ENCODE results near the gene DYSF. TPM values are rescaled to one million over a fixed set of nuclear protein-coding genes. Genes with fewer than 3 reads are reported as not detected.

The DYSF gene
- total RNA-seq, 1 experiment from 2014 or later = 5.5 TPM

DNA sequence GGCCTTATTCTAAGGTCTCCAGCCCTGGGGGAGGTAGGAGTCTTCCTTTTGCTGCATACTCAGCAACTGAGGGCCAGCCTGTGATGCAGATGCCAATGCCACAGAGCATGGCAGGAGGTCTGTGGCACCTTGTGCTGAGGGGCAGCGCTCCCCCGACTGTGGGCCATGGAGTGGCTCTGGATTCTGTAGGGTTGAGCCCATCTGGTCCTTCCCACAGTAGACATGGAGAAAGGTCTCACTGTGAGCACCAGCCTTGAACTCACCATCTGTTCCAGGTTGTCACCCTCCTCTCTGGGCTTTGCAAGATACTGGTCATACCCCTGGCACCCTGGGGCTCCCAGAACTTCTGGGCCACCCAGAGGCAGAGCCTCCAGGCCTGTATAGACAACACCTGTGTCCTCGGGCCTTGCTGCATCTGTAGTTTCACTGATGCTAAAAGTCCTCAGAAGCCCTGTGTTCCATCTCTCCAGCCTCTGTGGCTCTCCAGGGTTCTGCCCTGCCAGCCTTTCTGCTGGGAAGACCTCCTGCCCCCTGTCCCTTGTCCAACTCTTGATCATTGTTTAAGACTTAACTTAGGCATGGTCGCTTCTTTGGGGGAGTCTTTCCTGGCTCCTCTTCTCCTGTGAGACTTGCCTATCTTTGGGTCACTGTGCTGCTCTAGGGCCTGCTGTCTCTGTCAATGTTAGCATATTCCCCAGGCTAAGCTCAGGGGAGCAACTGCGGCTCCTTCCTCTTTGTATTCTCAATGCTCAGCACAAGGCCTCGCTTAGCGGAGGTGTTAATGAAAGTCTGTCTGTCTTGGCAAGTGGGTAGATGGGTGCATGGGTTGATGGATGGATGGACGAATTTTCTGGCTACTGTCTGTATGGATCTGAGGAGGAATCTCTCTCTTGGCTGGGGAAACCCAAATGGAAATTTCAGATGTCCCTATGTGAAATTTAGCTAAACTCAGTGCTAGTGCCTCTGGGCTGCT is 160.9 kb downstream of the DYSF start:
- H3K4me1 ChIP-seq (ENCODE audit: insufficient read depth, low read length) = no peaks in the 10 kb centered on the region
- no peaks in the 10 kb centered on the region for H3K23me2 ChIP-seq (ENCODE audit: insufficient read length, low read depth, low read length, poor library complexity, severe bottlenecking)
- Mint-ChIP-seq H3K4me1 (no peaks in the 10 kb centered on the region), H3K27me3 (ENCODE audit: low read depth) (no peaks in the 10 kb centered on the region), H3K9me3 (no peaks in the 10 kb centered on the region), H3K27ac (peak overlapping the region in 1 of 3 experiments; percentile 24; a peak in 1 of 7 replicates), H3K4me3 (no peak overlapping the region), H3K36me3 (ENCODE audit: insufficient read depth in 1 of 3, low read depth in 3 of 3) (peaks cover 0 to 3% (median 0%) of the 10 kb centered on the region in 3 experiments; a peak in 1 of 7 replicates)
- H3K27ac ChIP-seq (ENCODE audit: insufficient read length, low read depth, low read length) = no peak overlapping the region
- H2AK5ac ChIP-seq (ENCODE audit: insufficient read length, low read length) = no peak overlapping the region
- H3K79me2 ChIP-seq (ENCODE audit: insufficient read depth, low read length) = no peaks in the 10 kb centered on the region
- peak; percentile 17 for DNase-seq
- H3K14ac ChIP-seq (ENCODE audit: insufficient read depth, low read length) = no peak overlapping the region
- H3K9me3 ChIP-seq (ENCODE audit: control insufficient read depth, low read depth, low read length) = no peaks in the 10 kb centered on the region
- no peak overlapping the region for H4K91ac ChIP-seq (ENCODE audit: insufficient read length, low read depth, low read length)
- no peak overlapping the region for H4K8ac ChIP-seq (replicated peaks; ENCODE audit: insufficient read length, low read depth, low read length)
- no peaks in the 10 kb centered on the region for H3K79me1 ChIP-seq (ENCODE audit: insufficient read depth, low read depth, low read length, poor library complexity, severe bottlenecking)
- no peak overlapping the region for H2BK5ac ChIP-seq (ENCODE audit: insufficient read length, low read length)
- no peak overlapping the region for H2AFZ ChIP-seq (ENCODE audit: low read length)
- H3K27me3 ChIP-seq (ENCODE audit: insufficient read depth, low read length) = no peaks in the 10 kb centered on the region
- H3K56ac ChIP-seq (ENCODE audit: insufficient read length, low read depth, low read length) = no peak overlapping the region
- H3K4me2 ChIP-seq (ENCODE audit: insufficient read depth, insufficient read length, low read length) = no peak overlapping the region
- H3T11ph ChIP-seq (ENCODE audit: low read length) = no peak overlapping the region
- no peak overlapping the region for H2BK20ac ChIP-seq (ENCODE audit: low read depth, low read length, poor library complexity, severe bottlenecking)
- no peak overlapping the region for H2BK15ac ChIP-seq (ENCODE audit: low read depth, low read length)
- H3K4ac ChIP-seq (ENCODE audit: low read depth, low read length) = no peak overlapping the region
- H4K20me1 ChIP-seq (ENCODE audit: control insufficient read depth, insufficient read depth, insufficient read length) = no peaks in the 10 kb centered on the region
- H2BK120ac ChIP-seq (ENCODE audit: low read depth, low read length, poor library complexity, severe bottlenecking) = no peak overlapping the region
- H2BK12ac ChIP-seq (ENCODE audit: insufficient read length, low read depth, low read length) = no peak overlapping the region
- TF ChIP-seq, protein P1, sequence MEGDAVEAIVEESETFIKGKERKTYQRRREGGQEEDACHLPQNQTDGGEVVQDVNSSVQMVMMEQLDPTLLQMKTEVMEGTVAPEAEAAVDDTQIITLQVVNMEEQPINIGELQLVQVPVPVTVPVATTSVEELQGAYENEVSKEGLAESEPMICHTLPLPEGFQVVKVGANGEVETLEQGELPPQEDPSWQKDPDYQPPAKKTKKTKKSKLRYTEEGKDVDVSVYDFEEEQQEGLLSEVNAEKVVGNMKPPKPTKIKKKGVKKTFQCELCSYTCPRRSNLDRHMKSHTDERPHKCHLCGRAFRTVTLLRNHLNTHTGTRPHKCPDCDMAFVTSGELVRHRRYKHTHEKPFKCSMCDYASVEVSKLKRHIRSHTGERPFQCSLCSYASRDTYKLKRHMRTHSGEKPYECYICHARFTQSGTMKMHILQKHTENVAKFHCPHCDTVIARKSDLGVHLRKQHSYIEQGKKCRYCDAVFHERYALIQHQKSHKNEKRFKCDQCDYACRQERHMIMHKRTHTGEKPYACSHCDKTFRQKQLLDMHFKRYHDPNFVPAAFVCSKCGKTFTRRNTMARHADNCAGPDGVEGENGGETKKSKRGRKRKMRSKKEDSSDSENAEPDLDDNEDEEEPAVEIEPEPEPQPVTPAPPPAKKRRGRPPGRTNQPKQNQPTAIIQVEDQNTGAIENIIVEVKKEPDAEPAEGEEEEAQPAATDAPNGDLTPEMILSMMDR (conservative IDR thresholded peaks at IDR 0.05) = no peak
- H4K5ac ChIP-seq (ENCODE audit: insufficient read length, low read depth, low read length) = no peak overlapping the region
- WGBS (ENCODE audit: extremely low coverage, insufficient read length, low lambda C conversion rate) = no CpG with 5 or more reads among the region's 8 CpGs
- no peak overlapping the region for H3K9ac ChIP-seq (ENCODE audit: extremely low read depth, insufficient read length, low read length)
- H3K23ac ChIP-seq (ENCODE audit: insufficient read length, low read depth, low read length) = no peak overlapping the region
- no peak overlapping the region for H3K18ac ChIP-seq (ENCODE audit: insufficient read length, low read depth, low read length)

All from H9 (cell line).